GM23248 (cell line): ENCODE measurements around the gene PRDM16.

Source experiments
- EZH2 ChIP-seq: fragments of 200-600 bp; sonication (generic); IDR thresholded peaks from 2 replicates; pipeline ENCODE4 v1.6.1; 2018; ENCODE audit warnings: antibody characterized with exemption, mild to moderate bottlenecking; ENCODE audit not compliant: insufficient read depth, poor library complexity, severe bottlenecking
- EZH2phosphoT487 ChIP-seq: fragments of 200-600 bp; sonication (generic); IDR thresholded peaks from 2 replicates; pipeline ENCODE4 v1.6.1; 2018; ENCODE audit warnings: antibody characterized with exemption, moderate library complexity, mild to moderate bottlenecking, low read depth; ENCODE audit not compliant: insufficient read depth

GRCh38 chr1:3169665-3170356 is 100.8 kb downstream of the PRDM16 start:
- no peak for TF ChIP-seq EZH2
- TF ChIP-seq EZH2phosphoT487, result no peak
